Skeletal muscle tissue (tissue), 4 donors: ENCODE measurements around the gene ZNF592. TPM values are rescaled to one million over a fixed set of nuclear protein-coding genes. Genes with fewer than 3 reads are reported as not detected.
A peak's percentile ranks its signal among the peaks of the same experiment; 100 is the strongest.

Experiments
- H3K27ac ChIP-seq: one replicate; pipeline ENCODE4 v1.7.0; 2013; ENCODE audit warnings: mild to moderate bottlenecking, low read depth, low read length, inconsistent platforms
- H3K27me3 ChIP-seq, 3 donors: one replicate each; pipeline ENCODE4 v1.7.0; 2013; ENCODE audit warnings: low read length in 3 of 3; ENCODE audit not compliant: control insufficient read depth in 3 of 3, insufficient read depth in 3 of 3
- H3K36me3 ChIP-seq, 3 donors: one replicate each; pipeline ENCODE4 v1.7.0; 2013; ENCODE audit warnings: low read length in 3 of 3; ENCODE audit not compliant: control insufficient read depth in 3 of 3, insufficient read depth in 3 of 3
- H3K4me1 ChIP-seq, 3 donors: one replicate each; pipeline ENCODE4 v1.7.0; 2013; ENCODE audit warnings: low read length in 3 of 3, mild to moderate bottlenecking in 3 of 3; ENCODE audit not compliant: control insufficient read depth in 3 of 3, insufficient read depth in 3 of 3
- H3K4me3 ChIP-seq, 3 donors: one replicate each; pipeline ENCODE4 v1.7.0; 2013; ENCODE audit warnings: low read length in 3 of 3
- H3K9ac ChIP-seq, 3 donors: one replicate each; pipeline ENCODE4 v1.7.0; 2013; ENCODE audit warnings: low read length in 3 of 3, mild to moderate bottlenecking in 3 of 3, moderate library complexity in 2 of 3, low read depth in 1 of 3
- H3K9me3 ChIP-seq, 3 donors: one replicate each; pipeline ENCODE4 v1.7.0; 2013; ENCODE audit warnings: low read length in 3 of 3; ENCODE audit not compliant: control insufficient read depth in 3 of 3
- total RNA-seq: library from RNA; depleted of rRNA; stranded (reverse); fragments of >200 nt; gene quantifications from one replicate; pipeline ENCODE4 v1.2.3, GENCODE V29; 2014
- donor health status: Osteomylitis.

The ZNF592 gene
- total RNA-seq, 1 donor from 2014 or later, result 6.3 TPM

- no peaks in the 10 kb centered on the region for H3K9me3 ChIP-seq
- H3K27ac ChIP-seq, result peak overlapping the region; percentile 100
- H3K4me1 ChIP-seq, result peaks cover 88 to 94% (median 91%) of the 10 kb centered on the region in 3 donors
- H3K36me3 ChIP-seq, result peaks cover 20 to 42% (median 30%) of the 10 kb centered on the region in 3 donors
- H3K27me3 ChIP-seq, result no peaks in the 10 kb centered on the region
- H3K4me3 ChIP-seq, result peak overlapping the region; percentile 50 to 65 (median 61)
- peak overlapping the region; percentile 52 to 100 (median 75) for H3K9ac ChIP-seq
Measured at GRCh38 chr15:84822653-84823281, 74.4 kb downstream of the ZNF592 start.

- peak overlapping the region; percentile 25 to 100 (median 75) for H3K9ac ChIP-seq
- H3K36me3 ChIP-seq, result peaks cover 22 to 45% (median 32%) of the 10 kb centered on the region in 3 donors
- H3K4me1 ChIP-seq, result peaks cover 93 to 97% (median 96%) of the 10 kb centered on the region in 3 donors
Measured at GRCh38 chr15:84823282-84823878, 75.0 kb downstream of the ZNF592 start.

DNA sequence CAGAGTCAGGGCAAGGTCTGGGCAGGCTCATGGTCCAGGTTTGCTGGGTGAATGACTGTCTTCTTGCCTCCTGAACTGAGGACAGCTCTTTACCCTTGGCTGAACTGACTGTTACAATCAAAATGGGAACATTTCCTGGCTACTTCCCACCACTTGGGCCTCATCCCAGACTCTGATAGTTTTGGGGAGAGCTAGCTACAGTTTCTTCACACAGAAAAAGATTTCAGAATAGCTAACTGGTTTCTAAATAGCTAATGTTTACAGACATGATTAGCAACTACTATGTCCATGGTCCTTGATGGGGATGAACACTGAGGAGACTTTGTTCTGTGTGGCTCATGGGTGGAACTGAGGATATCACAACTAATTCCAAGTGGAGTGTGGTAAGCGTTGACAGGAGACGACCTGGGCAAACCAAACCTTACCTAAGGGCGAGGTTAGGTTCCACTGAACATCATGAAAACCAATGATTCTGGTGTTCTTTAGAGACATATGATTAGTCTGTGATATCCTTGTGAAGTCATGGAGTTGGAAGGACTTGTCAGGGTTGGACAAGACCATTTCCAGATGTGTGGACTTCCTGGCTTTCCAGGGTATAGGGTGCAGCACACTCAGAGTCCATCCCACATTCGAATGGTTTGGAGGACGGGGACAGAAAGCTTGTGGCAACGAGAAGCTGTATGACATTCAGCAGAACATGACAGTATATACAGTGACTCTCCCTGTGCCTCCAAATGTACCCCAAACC, 76.0 kb downstream of the ZNF592 start:
- Histone ChIP-seq H3K4me1 (peaks cover 94 to 97% (median 95%) of the 10 kb centered on the region in 3 donors), H3K27me3 (no peaks in the 10 kb centered on the region), H3K4me3 (peak overlapping the region in 2 of 3 donors; percentile 42 to 61), H3K9ac (peak overlapping the region in 2 of 3 donors; percentile 18 to 100), H3K27ac (peak overlapping the region; percentile 100), H3K9me3 (no peaks in the 10 kb centered on the region), H3K36me3 (peaks cover 22 to 46% (median 34%) of the 10 kb centered on the region in 3 donors)

More at GRCh38 chr15:84823282-84823878, 75.0 kb downstream of the ZNF592 start:
- no peaks in the 10 kb centered on the region for H3K9me3 ChIP-seq
- peak overlapping the region; percentile 100 for H3K27ac ChIP-seq
- peak overlapping the region; percentile 50 to 65 (median 61) for H3K4me3 ChIP-seq
- H3K27me3 ChIP-seq, result no peaks in the 10 kb centered on the region

GRCh38 chr15:84826369-84826823, 78.0 kb downstream of the ZNF592 start:
- H3K9ac ChIP-seq, result peak overlapping the region in 2 of 3 donors; percentile 40 to 69
- peak overlapping the region in 1 of 3 donors; percentile 37 for H3K4me3 ChIP-seq
- H3K27me3 ChIP-seq, result no peaks in the 10 kb centered on the region
- H3K9me3 ChIP-seq, result no peaks in the 10 kb centered on the region
- peak overlapping the region; percentile 97 for H3K27ac ChIP-seq
- H3K36me3 ChIP-seq, result peaks cover 24 to 44% (median 34%) of the 10 kb centered on the region in 3 donors
- H3K4me1 ChIP-seq, result peaks cover 91 to 97% (median 92%) of the 10 kb centered on the region in 3 donors

DNA sequence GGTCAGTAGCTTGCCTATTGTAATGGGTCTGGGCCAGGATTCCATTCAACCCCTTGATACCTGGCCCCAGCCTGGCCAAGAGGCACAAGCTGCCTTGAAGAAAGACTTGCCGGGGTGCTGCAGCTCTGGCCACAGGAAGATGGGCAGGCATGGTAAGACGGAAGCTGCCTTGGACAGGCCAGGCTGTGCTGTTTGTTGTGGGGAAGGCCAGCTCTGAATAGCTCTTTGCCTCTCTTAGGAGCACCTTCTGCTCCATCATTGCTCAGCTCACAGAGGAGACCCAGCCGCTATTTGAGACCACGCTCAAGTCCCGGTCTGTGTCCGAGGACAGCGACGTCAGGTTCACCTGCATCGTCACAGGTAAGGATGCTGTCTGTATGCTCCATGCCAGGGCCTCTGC, 78.9 kb downstream of the ZNF592 start:
- Histone ChIP-seq H3K27ac (peak overlapping the region; percentile 97), H3K9ac (peak overlapping the region in 2 of 3 donors; percentile 10 to 69), H3K4me3 (peak overlapping the region in 2 of 3 donors; percentile 14 to 45), H3K36me3 (peaks cover 21 to 37% (median 27%) of the 10 kb centered on the region in 3 donors), H3K27me3 (no peaks in the 10 kb centered on the region), H3K9me3 (no peaks in the 10 kb centered on the region), H3K4me1 (peaks cover 91 to 97% (median 92%) of the 10 kb centered on the region in 3 donors)

GRCh38 chr15:84828086-84828908, 79.9 kb downstream of the ZNF592 start:
- Histone ChIP-seq H3K27me3 (no peaks in the 10 kb centered on the region), H3K9me3 (no peaks in the 10 kb centered on the region), H3K4me1 (peaks cover 91 to 97% (median 92%) of the 10 kb centered on the region in 3 donors), H3K27ac (peak overlapping the region; percentile 97), H3K9ac (peak overlapping the region in 2 of 3 donors; percentile 10 to 69), H3K4me3 (peak overlapping the region; percentile 3 to 14 (median 4)), H3K36me3 (peaks cover 27 to 41% (median 35%) of the 10 kb centered on the region in 3 donors)

- Histone ChIP-seq H3K27ac (peak overlapping the region; percentile 97), H3K4me1 (peaks cover 91 to 97% (median 92%) of the 10 kb centered on the region in 3 donors), H3K4me3 (no peak overlapping the region), H3K9me3 (no peaks in the 10 kb centered on the region), H3K36me3 (peaks cover 32 to 42% (median 36%) of the 10 kb centered on the region in 3 donors), H3K9ac (peak overlapping the region in 2 of 3 donors; percentile 36 to 69), H3K27me3 (no peaks in the 10 kb centered on the region)
Measured at GRCh38 chr15:84829428-84829827, 81.0 kb downstream of the ZNF592 start.

- H3K9ac ChIP-seq, result no peak overlapping the region
- H3K9me3 ChIP-seq, result no peaks in the 10 kb centered on the region
- peaks cover 92 to 98% (median 93%) of the 10 kb centered on the region in 3 donors for H3K4me1 ChIP-seq
- H3K27ac ChIP-seq, result peak overlapping the region; percentile 97
- no peaks in the 10 kb centered on the region for H3K27me3 ChIP-seq
- H3K4me3 ChIP-seq, result no peak overlapping the region
- peaks cover 30 to 38% (median 32%) of the 10 kb centered on the region in 3 donors for H3K36me3 ChIP-seq
Measured at GRCh38 chr15:84830036-84830435, 81.6 kb downstream of the ZNF592 start.

GRCh38 chr15:84831028-84831427, 82.6 kb downstream of the ZNF592 start:
- peaks cover 93 to 99% (median 95%) of the 10 kb centered on the region in 3 donors for H3K4me1 ChIP-seq

More at GRCh38 chr15:84831028-84831427, 82.6 kb downstream of the ZNF592 start:
- H3K36me3 ChIP-seq, result peaks cover 30 to 43% (median 32%) of the 10 kb centered on the region in 3 donors
- peak overlapping the region in 2 of 3 donors; percentile 17 to 39 for H3K9ac ChIP-seq
- H3K27ac ChIP-seq, result peak overlapping the region; percentile 97
- H3K9me3 ChIP-seq, result no peaks in the 10 kb centered on the region
- H3K4me3 ChIP-seq, result no peak overlapping the region
- H3K27me3 ChIP-seq, result no peaks in the 10 kb centered on the region
